HG02852 (cell line): ENCODE results near the gene LINC00305.

Experiments
- ATAC-seq: cut with Tn5 transposase; IDR thresholded peaks from one replicate; pipeline ENCODE4 v1.9.1; 2021; ENCODE audit warnings: mild to moderate bottlenecking, moderate library complexity; ENCODE audit not compliant: unreplicated experiment

LINC00305 gene

DNA sequence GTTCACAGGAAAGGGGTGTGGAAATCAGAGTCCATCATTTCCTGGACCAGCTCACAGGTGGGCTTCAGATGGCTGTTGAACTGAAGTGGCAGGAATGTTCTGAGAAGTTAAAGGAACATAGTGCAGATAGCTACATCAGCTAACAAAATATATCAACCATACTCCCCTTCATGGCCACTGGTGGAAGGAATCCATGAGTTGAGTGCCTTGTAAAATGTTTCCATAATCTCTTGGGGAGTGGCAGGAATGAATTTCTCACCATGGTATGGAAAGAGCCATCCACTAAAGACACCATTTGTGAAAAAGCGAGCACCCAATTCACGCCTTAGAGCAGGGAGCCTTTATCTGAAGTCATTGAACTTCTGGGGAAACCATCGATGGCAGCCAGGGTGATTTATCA, at the start of gene LINC00305:
Gene LINC00305, minus strand, starts transcription at position 101 of the 400 bp plus-strand sequence.
- ATAC-seq, result no peak

GRCh38 chr18:64191069-64191468, 42.2 kb upstream of the LINC00305 start:
- ATAC-seq, result no peak

GRCh38 chr18:64185987-64186386, 37.1 kb upstream of the LINC00305 start:
- no peak for ATAC-seq

GRCh38 chr18:64183665-64184064, 34.8 kb upstream of the LINC00305 start:
- ATAC-seq, result no peak

GRCh38 chr18:64180617-64181016, 31.7 kb upstream of the LINC00305 start:
- ATAC-seq, result no peak

DNA sequence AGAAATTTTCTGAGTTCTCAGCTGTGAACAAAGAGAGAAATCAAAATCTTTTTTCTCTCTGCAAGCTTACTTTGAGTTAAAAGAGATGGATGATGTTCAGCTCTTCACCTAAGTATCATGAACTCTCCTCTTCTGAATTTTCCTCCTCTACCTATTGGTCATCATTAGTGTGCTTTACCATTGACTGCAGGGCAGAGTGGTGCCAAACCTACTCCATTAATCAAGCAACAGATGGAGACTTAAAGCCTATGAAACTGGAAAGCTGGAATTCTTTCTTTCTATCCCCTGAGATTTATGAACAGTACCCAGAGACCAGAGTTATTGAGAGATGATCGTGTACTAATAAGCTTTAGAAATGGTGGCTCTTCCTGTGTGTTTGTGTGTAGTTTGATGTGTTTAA, 31.3 kb upstream of the LINC00305 start:
- no peak for ATAC-seq

- ATAC-seq, result no peak
These were observed 30.7 kb upstream of the LINC00305 start for GRCh38 chr18:64179556-64180080.

DNA sequence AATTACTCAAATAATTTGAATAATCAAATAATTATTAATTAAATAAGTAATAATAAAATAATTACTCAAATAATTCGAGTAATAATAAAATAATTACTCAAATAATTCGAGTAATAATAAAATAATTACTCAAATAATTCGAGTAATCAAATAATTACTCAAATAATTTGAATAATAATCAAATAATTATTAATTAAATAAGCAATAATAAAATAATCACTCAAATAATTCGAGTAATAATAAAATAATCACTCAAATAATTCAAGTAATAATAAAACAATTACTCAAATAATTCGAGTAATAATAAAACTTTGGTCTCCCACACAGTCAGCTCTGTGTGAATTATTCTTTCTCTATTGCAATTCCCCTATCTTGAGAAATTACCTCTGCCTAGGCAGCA, 30.0 kb upstream of the LINC00305 start:
- no peak for ATAC-seq

DNA sequence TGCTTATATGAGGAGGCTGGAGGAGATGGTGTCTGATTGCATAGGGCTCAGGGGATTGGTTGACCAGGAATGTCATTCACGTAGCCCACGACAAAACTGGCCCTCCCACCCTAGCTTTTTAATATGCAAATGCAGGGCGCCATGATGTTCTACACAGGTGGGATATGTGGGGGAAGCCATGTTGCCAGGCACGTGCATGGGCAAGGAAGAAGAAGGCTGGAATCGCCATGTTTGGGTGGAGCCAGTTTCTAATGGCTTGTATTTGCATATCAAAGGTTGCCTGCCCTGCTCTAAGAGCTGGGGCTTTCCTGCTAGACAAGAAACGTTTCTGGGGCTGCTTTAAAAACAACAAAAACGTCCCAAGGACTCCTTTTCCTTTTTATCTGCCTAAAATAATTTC, 26.5 kb upstream of the LINC00305 start:
- ATAC-seq, result no peak

DNA sequence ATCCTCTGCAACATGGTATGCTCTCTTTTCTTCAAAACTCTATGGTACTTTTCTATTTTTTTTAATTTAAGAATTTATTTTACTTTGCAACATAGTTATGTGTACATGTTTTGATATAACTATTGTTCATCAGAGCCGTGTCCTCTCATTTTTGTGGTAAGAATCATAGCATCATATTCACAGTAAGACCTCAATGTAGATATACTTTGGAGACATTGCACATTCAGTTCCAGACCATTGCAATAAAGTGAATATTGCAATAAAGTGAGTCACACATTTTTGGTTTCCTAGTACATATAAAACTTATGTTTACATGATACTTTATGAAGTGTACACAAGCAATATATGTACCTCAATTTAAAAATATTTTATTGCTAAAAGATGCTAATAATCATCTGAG, 22.7 kb upstream of the LINC00305 start:
- no peak for ATAC-seq

- no peak for ATAC-seq
These were observed 18.6 kb upstream of the LINC00305 start for GRCh38 chr18:64167408-64167925.

- no peak for ATAC-seq
These were observed 17.0 kb upstream of the LINC00305 start for GRCh38 chr18:64165906-64166305.

GRCh38 chr18:64164883-64165282, 16.0 kb upstream of the LINC00305 start:
- no peak for ATAC-seq

DNA sequence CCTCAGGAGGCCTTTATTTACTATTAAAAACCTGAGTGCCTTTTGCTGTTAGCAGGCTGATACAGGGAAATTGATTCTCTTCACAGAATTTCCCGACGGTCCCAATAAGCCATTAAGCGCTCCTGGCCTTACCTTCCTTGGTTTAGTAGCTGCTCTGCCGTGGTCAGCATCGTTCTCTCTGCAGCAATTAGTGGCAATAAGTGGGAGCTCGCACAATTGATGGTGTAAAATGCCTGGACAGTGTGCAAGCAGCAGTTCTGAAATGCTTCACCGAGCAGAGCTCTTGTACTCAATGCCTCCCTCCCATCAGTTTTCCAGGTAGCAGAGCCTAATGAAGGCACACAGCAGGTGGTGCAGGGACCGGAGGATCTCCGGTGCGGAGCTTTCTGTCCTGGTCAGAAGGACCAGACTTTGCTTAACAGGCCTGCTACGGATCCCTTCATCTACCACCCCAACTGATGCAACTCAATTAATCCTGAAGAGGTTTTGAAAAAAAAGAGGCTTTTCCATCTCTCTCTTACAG, 1.1 kb upstream of the LINC00305 start:
- no peak for ATAC-seq

DNA sequence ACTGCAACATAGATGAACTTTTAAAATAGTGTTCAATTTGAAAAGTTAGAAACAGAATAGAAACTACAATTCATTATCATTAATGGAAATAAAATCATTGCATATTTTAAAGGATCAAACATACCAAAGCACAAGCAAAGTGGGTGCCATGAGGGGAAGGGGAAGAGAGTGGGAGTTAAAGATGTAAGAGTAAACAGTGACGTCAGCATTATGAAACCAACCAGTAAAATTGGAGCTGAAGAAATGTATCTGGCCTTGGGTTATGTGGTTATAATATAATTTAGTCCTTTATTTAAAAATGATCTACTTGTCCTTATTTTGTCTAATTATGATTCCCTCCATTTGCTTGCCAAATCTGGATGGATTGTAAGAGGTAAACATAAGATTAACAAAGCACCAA, 6.0 kb downstream of the LINC00305 start:
- no peak for ATAC-seq

DNA sequence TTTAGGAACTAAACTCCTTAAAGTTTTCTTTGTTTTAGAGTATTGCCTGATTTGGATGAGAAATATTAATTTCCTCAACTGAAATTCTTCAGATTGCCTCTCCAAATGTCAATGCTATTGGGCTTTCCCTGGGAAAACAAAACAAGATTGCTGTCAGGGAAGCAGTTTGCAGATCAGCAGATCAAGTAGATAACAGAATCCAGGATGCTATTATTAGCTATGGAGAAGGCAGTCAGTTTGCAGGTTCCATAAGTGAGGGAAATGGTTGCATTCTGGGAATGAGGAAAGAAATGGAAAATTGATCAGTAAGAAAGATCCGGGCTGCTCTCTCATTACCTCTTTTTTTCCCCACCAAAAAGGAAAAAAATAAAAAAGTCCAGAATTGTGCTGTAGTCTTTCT, 11.0 kb downstream of the LINC00305 start:
- ATAC-seq, result no peak

DNA sequence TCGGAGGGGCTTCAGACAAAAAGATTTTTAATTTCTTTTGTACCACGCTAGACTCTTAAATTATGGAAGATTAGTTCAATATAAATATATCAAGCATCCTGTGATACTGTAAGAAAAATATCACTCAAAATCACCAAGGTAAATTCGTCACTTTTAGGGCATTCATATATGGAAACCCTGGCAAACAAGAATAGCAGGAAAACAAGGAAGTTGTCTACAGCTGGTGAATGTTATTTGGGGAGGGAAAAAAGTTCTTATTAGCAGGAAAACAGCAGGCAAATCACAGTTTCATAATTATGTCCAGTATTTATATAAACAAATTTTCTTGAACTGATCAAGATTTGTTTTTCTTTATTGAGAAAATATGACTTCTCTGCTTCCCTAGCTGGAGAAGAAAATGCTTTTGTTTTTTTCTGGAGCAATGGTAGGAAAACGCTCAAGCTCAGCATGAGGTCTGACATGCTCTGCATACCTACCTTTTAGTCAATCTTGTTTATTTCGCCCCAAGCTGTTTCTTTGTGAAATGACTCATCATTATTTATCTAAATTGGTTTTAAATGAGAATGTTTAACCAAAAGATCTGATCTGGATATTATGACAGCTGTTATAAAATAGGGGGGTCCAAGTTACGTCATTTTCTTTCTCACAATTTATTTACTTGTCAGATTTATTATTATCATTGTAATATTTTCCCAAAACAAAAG, 14.7 kb downstream of the LINC00305 start:
- ATAC-seq, result no peak

- ATAC-seq, result no peak
These were observed 16.0 kb downstream of the LINC00305 start for GRCh38 chr18:64132871-64133270.

DNA sequence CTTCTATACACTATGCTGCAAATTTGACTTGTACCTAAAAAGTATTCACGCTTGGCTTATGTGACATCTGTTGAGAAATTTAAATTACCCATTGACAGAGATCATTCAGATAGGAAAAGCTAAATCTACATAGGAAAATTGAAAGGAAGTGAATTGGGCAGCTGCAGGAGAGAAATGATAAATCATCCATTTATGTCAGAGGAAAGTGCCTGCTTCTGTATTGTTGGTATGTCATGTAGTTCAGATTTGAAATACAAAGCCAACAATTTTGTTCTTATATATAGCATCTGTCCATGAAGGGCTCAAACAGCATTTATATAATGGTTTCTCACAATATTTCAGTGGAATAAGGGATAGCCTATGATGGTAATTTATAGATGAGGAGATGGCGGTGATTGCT, 17.6 kb downstream of the LINC00305 start:
- ATAC-seq, result no peak

DNA sequence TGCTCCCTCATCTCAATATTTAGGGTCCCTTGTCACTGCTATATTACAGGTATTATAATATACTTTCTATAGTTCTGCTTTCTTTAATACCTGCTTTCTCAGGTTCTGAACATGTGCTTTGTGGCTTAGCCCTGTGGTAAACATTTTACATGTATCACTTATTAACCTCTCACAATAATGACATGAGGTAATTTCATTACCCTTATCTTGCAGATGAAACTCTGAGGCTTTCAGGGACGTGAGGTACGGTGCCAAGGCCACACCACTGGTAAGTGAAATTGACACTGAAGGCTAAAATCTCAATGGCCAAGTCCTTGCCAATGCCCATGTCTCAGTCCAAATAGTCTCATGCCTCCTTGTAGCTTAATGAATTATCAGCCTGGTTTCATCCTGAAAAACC, 21.7 kb downstream of the LINC00305 start:
- no peak for ATAC-seq

- no peak for ATAC-seq
These were observed 29.0 kb downstream of the LINC00305 start for GRCh38 chr18:64119916-64120315.

DNA sequence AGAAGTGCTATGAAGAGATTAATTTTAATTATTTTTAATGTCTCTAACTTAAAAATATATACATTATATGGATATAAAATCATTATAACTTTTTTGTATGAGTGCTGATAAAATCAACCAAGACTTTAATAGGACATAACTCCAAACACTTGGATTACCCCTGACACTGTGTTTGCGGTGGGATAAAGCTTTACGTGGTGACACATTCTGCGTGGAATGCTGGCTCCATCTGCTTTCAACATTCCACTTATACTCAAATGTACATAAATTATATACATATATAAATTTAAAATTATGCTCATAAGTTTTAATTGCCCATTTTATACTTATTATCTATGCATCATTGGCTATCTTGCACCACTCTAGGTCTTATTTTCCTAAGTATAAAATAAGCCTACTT, 30.5 kb downstream of the LINC00305 start:
- no peak for ATAC-seq
